KBM-7 (cell line): ENCODE data around the gene SOCS4.
"Not testable (repeated sequence)": the region's sequence is repeated elsewhere in the genome, so short reads cannot be mapped to it uniquely, and the experiment has no call there.

ENCODE experiments used
- DNase-seq: peaks from one replicate; pipeline ENCODE4 v3.0.0-alpha.2; 2015
- in situ Hi-C: fragments of 300-500 bp; cut with MboI; formaldehyde crosslinking; loops from 2 replicates; pipeline ENCODE4 v1.14.3; 2020; ENCODE audit warnings: low sequenced_read_pairs, low pct_unique_long_range_greater_than_20kb, mixed read lengths

Gene SOCS4

DNA sequence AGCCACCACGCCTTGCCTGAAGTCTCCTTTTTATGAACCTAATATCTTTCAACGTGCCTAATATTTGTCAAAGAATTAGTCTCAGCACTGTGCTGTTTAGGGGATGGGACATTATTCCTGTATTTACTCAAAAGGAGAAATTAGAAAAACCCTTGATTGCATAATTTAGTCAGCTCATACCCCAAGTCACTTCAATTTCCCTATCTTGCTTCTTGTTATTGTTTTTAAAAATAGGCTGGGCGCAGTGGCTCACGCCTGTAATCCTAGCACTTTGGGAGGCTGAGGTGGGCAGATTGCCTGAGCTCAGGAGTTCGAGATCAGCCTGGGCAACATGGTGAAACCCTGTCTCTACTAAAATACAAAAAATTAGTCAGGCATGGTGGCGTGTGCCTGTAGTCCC lies 52.9 kb downstream of the SOCS4 start:
- in situ Hi-C loops, DNase-seq: not testable (repeated sequence)

DNA sequence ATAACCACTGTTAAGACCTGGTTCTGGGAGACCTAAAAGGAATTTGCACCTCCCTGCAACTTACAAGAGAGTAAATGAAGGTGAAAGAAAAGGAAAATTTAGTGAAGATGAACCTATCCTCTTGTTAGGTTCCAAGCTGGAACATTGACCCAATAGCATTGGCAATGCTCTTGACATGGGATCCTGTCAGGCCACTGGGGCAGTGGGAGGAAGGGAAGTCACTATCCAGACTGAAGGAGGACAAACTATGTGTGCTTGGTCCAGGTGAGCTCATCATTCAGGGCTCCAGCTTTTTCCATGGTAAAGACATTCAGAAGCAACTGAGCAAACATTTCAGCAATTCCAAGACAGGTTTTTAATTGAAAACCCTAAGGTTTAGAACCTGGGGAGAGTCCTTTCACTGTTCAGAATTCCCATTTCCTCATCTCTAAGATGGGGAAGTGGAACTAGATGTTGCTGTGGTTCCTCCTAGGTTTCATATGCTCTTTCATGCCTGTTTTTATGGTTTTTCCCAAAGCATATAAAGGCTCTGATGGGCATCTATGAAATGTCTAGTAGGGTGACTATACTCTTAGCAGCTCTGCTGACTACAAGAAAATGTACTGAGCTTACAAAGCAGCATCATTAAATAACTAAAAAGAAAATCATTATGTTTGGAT lies 57.5 kb downstream of the SOCS4 start:
- in situ Hi-C loops: no loop called here
- no peak for DNase-seq

GRCh38 chr14:55085060-55085660 lies 58.1 kb downstream of the SOCS4 start:
- DNase-seq: no peak
- in situ Hi-C loops: no loop called here

- no peak for DNase-seq
- in situ Hi-C loops: no loop called here
Measured at GRCh38 chr14:55086938-55087337, 59.9 kb downstream of the SOCS4 start.

- in situ Hi-C loops: no loop called here
- DNase-seq: no peak
Measured at GRCh38 chr14:55088356-55088755, 61.3 kb downstream of the SOCS4 start.

DNA sequence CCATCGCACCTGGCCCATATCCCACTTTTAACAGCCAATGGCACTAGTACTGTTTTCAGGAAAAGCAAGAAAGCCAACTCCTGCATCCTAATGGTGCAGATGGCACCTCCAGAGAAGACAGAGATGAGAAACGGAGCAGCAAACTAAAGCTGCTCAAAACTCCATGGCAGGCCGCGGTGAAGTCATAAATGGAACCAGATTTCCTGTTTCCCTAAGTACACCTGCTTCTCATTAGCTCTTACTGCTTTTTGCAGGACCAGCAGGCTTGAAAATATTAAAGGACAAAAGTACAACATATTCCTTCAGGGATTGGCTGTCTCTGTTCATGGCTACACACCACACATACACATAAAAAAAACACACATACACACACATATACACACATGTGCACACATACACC lies 65.3 kb downstream of the SOCS4 start:
- in situ Hi-C loops: no loop called here
- no peak for DNase-seq

- in situ Hi-C loops: no loop called here
- no peak for DNase-seq
Measured at GRCh38 chr14:55094292-55095157, 67.5 kb downstream of the SOCS4 start.

- no peak for DNase-seq
- in situ Hi-C loops: no loop called here
Measured at GRCh38 chr14:55097881-55098560, 71.0 kb downstream of the SOCS4 start.

GRCh38 chr14:55098561-55098898 lies 71.5 kb downstream of the SOCS4 start:
- in situ Hi-C loops: no loop called here

More at GRCh38 chr14:55098561-55098898, 71.5 kb downstream of the SOCS4 start:
- DNase-seq: no peak
